22Rv1 (cell line): ENCODE data around the gene DTNB.

Source experiments
- H3K27ac ChIP-seq: fragments of 450-650 bp; 2 replicates; pipeline ENCODE4 v1.5.1; 2017
- CTCF ChIP-seq: fragments of 450-650 bp; IDR thresholded peaks from 2 replicates; pipeline ENCODE4 v1.5.1; 2017; ENCODE audit warnings: mild to moderate bottlenecking
- ZFX ChIP-seq: fragments of 450-650 bp; IDR thresholded peaks from 2 replicates; pipeline ENCODE4 v1.6.1; 2017; ENCODE audit warnings: antibody characterized with exemption, borderline replicate concordance

The DTNB gene

DNA sequence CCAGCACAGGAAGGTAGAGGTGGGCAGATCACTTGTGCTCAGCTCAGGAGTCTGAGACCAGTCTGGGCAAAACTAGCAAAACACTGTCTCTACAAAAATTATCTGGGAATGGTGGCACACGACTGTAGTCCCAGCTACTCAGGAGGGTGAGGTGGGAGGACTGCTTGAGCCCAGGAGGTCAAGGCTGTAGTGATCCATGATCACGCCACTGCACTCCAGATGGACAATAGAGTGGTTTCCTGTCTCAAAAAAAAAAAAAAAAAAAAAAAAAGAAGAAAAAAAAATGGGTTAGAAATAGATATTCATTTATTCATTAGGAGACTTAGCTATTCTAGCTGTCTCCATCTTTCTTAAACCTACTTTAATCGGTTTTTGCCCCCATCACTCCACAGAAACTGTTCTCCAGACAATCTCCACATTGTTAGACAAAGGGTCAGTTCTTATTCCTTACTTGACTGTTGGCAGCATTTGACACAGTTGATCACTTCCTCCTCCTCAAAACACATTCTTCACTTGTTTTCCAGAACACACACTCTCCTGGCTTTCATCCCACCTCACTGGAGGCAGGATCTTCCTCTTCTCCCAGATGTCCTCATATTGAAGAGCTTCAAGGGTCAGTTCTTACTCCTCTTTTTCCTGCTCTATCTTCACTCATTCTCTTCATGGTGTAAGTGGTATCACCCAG, 103.1 kb downstream of the DTNB start:
- TF ChIP-seq CTCF (no peak), ZFX (no peak)
- H3K27ac ChIP-seq = no peak overlapping the region

DNA sequence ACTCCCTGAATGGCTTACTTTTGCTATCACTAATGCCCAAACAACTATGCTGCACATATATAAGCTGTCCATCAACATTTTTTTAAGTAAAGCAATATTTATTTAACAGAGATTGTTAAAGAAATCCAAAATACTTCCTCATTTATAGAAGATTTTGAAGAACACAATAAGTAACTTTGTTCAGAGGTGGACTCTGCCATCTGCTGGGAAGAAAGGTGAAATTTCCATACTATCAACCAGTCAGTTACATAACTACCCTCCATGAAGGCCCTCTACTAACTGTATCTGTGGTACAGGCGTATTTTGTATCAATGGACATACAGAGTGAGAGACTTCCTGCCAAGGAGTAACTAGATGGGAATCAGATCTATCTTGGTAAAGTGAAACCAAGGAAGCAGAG, 106.0 kb downstream of the DTNB start:
- H3K27ac ChIP-seq = no peak overlapping the region
- TF ChIP-seq ZFX (no peak), CTCF (peak; percentile 59)

- H3K27ac ChIP-seq = no peak overlapping the region
- TF ChIP-seq ZFX (no peak), CTCF (no peak)
Measured at GRCh38 chr2:25566694-25567093, 106.7 kb downstream of the DTNB start.

DNA sequence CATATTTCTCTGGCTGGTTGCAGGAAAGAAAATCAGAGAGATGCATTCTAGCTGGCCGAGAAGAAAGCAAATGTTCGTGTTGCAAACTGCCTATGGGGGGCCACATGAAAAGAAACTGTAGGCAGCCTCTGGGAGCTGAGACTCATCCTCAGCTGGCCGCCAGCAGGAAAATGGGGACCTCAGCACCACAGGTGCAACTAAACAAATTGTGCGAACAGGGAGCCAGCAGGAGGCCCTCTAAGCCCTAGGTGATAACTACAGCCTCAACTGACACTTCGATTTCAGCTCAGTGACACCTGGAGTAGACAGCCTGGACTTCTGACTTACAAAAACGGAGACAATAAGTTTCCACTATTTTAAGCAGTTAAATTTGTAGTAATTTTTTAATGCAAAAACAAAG, 107.3 kb downstream of the DTNB start:
- H3K27ac ChIP-seq = no peak overlapping the region
- TF ChIP-seq ZFX (no peak), CTCF (no peak)

GRCh38 chr2:25561136-25561850, 112.1 kb downstream of the DTNB start:
- TF ChIP-seq ZFX = no peak
- TF ChIP-seq CTCF = no peak
- H3K27ac ChIP-seq = no peak overlapping the region

- H3K27ac ChIP-seq = no peak overlapping the region
Measured at GRCh38 chr2:25559148-25559547, 114.2 kb downstream of the DTNB start.

More at GRCh38 chr2:25559148-25559547, 114.2 kb downstream of the DTNB start:
- no peak for TF ChIP-seq CTCF
- no peak for TF ChIP-seq ZFX
